ENCODE measurements around the gene MLEC.
A peak's percentile ranks its signal among the peaks of the same experiment; 100 is the strongest.

Gene MLEC

GRCh38 chr12:120708651-120709050, 21.7 kb downstream of the MLEC start:
- no peak overlapping the region for H2AFZ ChIP-seq (ENCODE audit: low read depth, low read length)
- peaks cover 7% of the 10 kb centered on the region for H3K36me3 ChIP-seq (ENCODE audit: insufficient read depth, low read length)
- no peak overlapping the region for H3K4me3 ChIP-seq (ENCODE audit: low read length)
- H3K27me3 ChIP-seq (ENCODE audit: insufficient read depth, low read length): no peaks in the 10 kb centered on the region
- peaks cover 20% of the 10 kb centered on the region for H3K4me1 ChIP-seq (ENCODE audit: insufficient read depth, low read length)
- H3K9me3 ChIP-seq (ENCODE audit: low read length): no peaks in the 10 kb centered on the region

- Histone ChIP-seq H3K27me3 (ENCODE audit: insufficient read depth, low read length) (no peaks in the 10 kb centered on the region), H3K36me3 (ENCODE audit: insufficient read depth, low read length) (peaks cover 19% of the 10 kb centered on the region), H2AFZ (ENCODE audit: low read depth, low read length) (peak within 1 kb of the TSS; percentile 55), H3K9me3 (ENCODE audit: low read length) (no peaks in the 10 kb centered on the region), H3K4me1 (ENCODE audit: insufficient read depth, low read length) (peaks cover 20% of the 10 kb centered on the region), H3K4me3 (ENCODE audit: low read length) (peak within 1 kb of the TSS; percentile 96)
These were observed 23.3 kb downstream of the MLEC start, which contains the start of gene UNC119B for GRCh38 chr12:120710031-120710804. TSS of gene UNC119B (plus strand) at chr12:120710458. CDS start at chr12:120710475, 17 bp downstream.

- Histone ChIP-seq H3K27me3 (ENCODE audit: insufficient read depth, low read length) (no peaks in the 10 kb centered on the region), H3K4me1 (ENCODE audit: insufficient read depth, low read length) (peaks cover 20% of the 10 kb centered on the region), H3K9me3 (ENCODE audit: low read length) (no peaks in the 10 kb centered on the region), H3K36me3 (ENCODE audit: insufficient read depth, low read length) (peaks cover 22% of the 10 kb centered on the region), H3K4me3 (ENCODE audit: low read length) (peak overlapping the region; percentile 96), H2AFZ (ENCODE audit: low read depth, low read length) (peak overlapping the region; percentile 51)
These were observed 23.9 kb downstream of the MLEC start for GRCh38 chr12:120710805-120711296.

GRCh38 chr12:120711411-120711810, 24.5 kb downstream of the MLEC start:
- Histone ChIP-seq H3K4me1 (ENCODE audit: insufficient read depth, low read length) (peaks cover 20% of the 10 kb centered on the region), H3K4me3 (ENCODE audit: low read length) (peak overlapping the region; percentile 96), H3K9me3 (ENCODE audit: low read length) (no peaks in the 10 kb centered on the region)

GRCh38 chr12:120712610-120713009, 25.7 kb downstream of the MLEC start:
- Histone ChIP-seq H3K36me3 (ENCODE audit: insufficient read depth, low read length) (peaks cover 36% of the 10 kb centered on the region), H3K4me3 (ENCODE audit: low read length) (no peak overlapping the region), H3K4me1 (ENCODE audit: insufficient read depth, low read length) (peaks cover 20% of the 10 kb centered on the region)

More at GRCh38 chr12:120711411-120711810, 24.5 kb downstream of the MLEC start:
- no peaks in the 10 kb centered on the region for H3K27me3 ChIP-seq (ENCODE audit: insufficient read depth, low read length)
- H2AFZ ChIP-seq (ENCODE audit: low read depth, low read length): peak overlapping the region; percentile 51
- H3K36me3 ChIP-seq (ENCODE audit: insufficient read depth, low read length): peaks cover 27% of the 10 kb centered on the region

GRCh38 chr12:120713861-120714482, 27.0 kb downstream of the MLEC start:
- Histone ChIP-seq H3K4me3 (ENCODE audit: low read length) (no peak overlapping the region), H3K36me3 (ENCODE audit: insufficient read depth, low read length) (peaks cover 46% of the 10 kb centered on the region), H3K4me1 (ENCODE audit: insufficient read depth, low read length) (peaks cover 20% of the 10 kb centered on the region), H3K27me3 (ENCODE audit: insufficient read depth, low read length) (no peaks in the 10 kb centered on the region), H3K9me3 (ENCODE audit: low read length) (no peaks in the 10 kb centered on the region), H2AFZ (ENCODE audit: low read depth, low read length) (no peak overlapping the region)

More at GRCh38 chr12:120712610-120713009, 25.7 kb downstream of the MLEC start:
- Histone ChIP-seq H3K9me3 (ENCODE audit: low read length) (no peaks in the 10 kb centered on the region), H2AFZ (ENCODE audit: low read depth, low read length) (no peak overlapping the region), H3K27me3 (ENCODE audit: insufficient read depth, low read length) (no peaks in the 10 kb centered on the region)

- Histone ChIP-seq H3K4me1 (ENCODE audit: insufficient read depth, low read length) (no peaks in the 10 kb centered on the region), H3K4me3 (ENCODE audit: low read length) (no peak overlapping the region), H3K9me3 (ENCODE audit: low read length) (no peaks in the 10 kb centered on the region), H2AFZ (ENCODE audit: low read depth, low read length) (no peak overlapping the region), H3K27me3 (ENCODE audit: insufficient read depth, low read length) (no peaks in the 10 kb centered on the region), H3K36me3 (ENCODE audit: insufficient read depth, low read length) (peaks cover 87% of the 10 kb centered on the region)
These were observed 31.1 kb downstream of the MLEC start for GRCh38 chr12:120718055-120718454.

- Histone ChIP-seq H3K4me3 (ENCODE audit: low read length) (no peak overlapping the region), H2AFZ (ENCODE audit: low read depth, low read length) (no peak overlapping the region), H3K4me1 (ENCODE audit: insufficient read depth, low read length) (no peaks in the 10 kb centered on the region), H3K9me3 (ENCODE audit: low read length) (no peaks in the 10 kb centered on the region), H3K36me3 (ENCODE audit: insufficient read depth, low read length) (peaks cover 88% of the 10 kb centered on the region), H3K27me3 (ENCODE audit: insufficient read depth, low read length) (no peaks in the 10 kb centered on the region)
These were observed 32.1 kb downstream of the MLEC start for GRCh38 chr12:120719072-120719471.

GRCh38 chr12:120719496-120720233, 32.7 kb downstream of the MLEC start:
- Histone ChIP-seq H3K4me1 (ENCODE audit: insufficient read depth, low read length) (no peaks in the 10 kb centered on the region), H3K4me3 (ENCODE audit: low read length) (no peak overlapping the region), H2AFZ (ENCODE audit: low read depth, low read length) (no peak overlapping the region), H3K27me3 (ENCODE audit: insufficient read depth, low read length) (no peaks in the 10 kb centered on the region), H3K36me3 (ENCODE audit: insufficient read depth, low read length) (peaks cover 88% of the 10 kb centered on the region), H3K9me3 (ENCODE audit: low read length) (no peaks in the 10 kb centered on the region)

GRCh38 chr12:120720234-120720986, 33.5 kb downstream of the MLEC start:
- H3K4me3 ChIP-seq (ENCODE audit: low read length): no peak overlapping the region
- no peaks in the 10 kb centered on the region for H3K27me3 ChIP-seq (ENCODE audit: insufficient read depth, low read length)
- peaks cover 85% of the 10 kb centered on the region for H3K36me3 ChIP-seq (ENCODE audit: insufficient read depth, low read length)
- H3K4me1 ChIP-seq (ENCODE audit: insufficient read depth, low read length): no peaks in the 10 kb centered on the region
- H2AFZ ChIP-seq (ENCODE audit: low read depth, low read length): no peak overlapping the region
- H3K9me3 ChIP-seq (ENCODE audit: low read length): no peaks in the 10 kb centered on the region

- no peak overlapping the region for H3K4me3 ChIP-seq (ENCODE audit: low read length)
- no peaks in the 10 kb centered on the region for H3K27me3 ChIP-seq (ENCODE audit: insufficient read depth, low read length)
- H2AFZ ChIP-seq (ENCODE audit: low read depth, low read length): no peak overlapping the region
- H3K4me1 ChIP-seq (ENCODE audit: insufficient read depth, low read length): no peaks in the 10 kb centered on the region
- H3K9me3 ChIP-seq (ENCODE audit: low read length): no peaks in the 10 kb centered on the region
- H3K36me3 ChIP-seq (ENCODE audit: insufficient read depth, low read length): peaks cover 80% of the 10 kb centered on the region
These were observed 34.2 kb downstream of the MLEC start for GRCh38 chr12:120720987-120721801.

- Histone ChIP-seq H3K27me3 (ENCODE audit: insufficient read depth, low read length) (no peaks in the 10 kb centered on the region), H2AFZ (ENCODE audit: low read depth, low read length) (no peak overlapping the region), H3K4me1 (ENCODE audit: insufficient read depth, low read length) (no peaks in the 10 kb centered on the region), H3K9me3 (ENCODE audit: low read length) (no peaks in the 10 kb centered on the region), H3K36me3 (ENCODE audit: insufficient read depth, low read length) (peaks cover 74% of the 10 kb centered on the region), H3K4me3 (ENCODE audit: low read length) (no peak overlapping the region)
These were observed 34.9 kb downstream of the MLEC start for GRCh38 chr12:120721866-120722265.
